GM18519 (cell line): ENCODE measurements around the gene MYOF.

ENCODE experiments used
- ATAC-seq: cut with Tn5 transposase; IDR thresholded peaks from one replicate; pipeline ENCODE4 v1.9.1; 2021; ENCODE audit warnings: mild to moderate bottlenecking, moderate library complexity; ENCODE audit not compliant: unreplicated experiment, low FRiP score

The MYOF gene, protein sequence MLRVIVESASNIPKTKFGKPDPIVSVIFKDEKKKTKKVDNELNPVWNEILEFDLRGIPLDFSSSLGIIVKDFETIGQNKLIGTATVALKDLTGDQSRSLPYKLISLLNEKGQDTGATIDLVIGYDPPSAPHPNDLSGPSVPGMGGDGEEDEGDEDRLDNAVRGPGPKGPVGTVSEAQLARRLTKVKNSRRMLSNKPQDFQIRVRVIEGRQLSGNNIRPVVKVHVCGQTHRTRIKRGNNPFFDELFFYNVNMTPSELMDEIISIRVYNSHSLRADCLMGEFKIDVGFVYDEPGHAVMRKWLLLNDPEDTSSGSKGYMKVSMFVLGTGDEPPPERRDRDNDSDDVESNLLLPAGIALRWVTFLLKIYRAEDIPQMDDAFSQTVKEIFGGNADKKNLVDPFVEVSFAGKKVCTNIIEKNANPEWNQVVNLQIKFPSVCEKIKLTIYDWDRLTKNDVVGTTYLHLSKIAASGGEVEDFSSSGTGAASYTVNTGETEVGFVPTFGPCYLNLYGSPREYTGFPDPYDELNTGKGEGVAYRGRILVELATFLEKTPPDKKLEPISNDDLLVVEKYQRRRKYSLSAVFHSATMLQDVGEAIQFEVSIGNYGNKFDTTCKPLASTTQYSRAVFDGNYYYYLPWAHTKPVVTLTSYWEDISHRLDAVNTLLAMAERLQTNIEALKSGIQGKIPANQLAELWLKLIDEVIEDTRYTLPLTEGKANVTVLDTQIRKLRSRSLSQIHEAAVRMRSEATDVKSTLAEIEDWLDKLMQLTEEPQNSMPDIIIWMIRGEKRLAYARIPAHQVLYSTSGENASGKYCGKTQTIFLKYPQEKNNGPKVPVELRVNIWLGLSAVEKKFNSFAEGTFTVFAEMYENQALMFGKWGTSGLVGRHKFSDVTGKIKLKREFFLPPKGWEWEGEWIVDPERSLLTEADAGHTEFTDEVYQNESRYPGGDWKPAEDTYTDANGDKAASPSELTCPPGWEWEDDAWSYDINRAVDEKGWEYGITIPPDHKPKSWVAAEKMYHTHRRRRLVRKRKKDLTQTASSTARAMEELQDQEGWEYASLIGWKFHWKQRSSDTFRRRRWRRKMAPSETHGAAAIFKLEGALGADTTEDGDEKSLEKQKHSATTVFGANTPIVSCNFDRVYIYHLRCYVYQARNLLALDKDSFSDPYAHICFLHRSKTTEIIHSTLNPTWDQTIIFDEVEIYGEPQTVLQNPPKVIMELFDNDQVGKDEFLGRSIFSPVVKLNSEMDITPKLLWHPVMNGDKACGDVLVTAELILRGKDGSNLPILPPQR (N-terminal part only)

GRCh38 chr10:93482145-93482834 lies at the start of gene MYOF:
Gene MYOF (minus strand): TSS chr10:93482334. CDS start chr10:93482194, 140 bp downstream.
- peak; percentile 71 for ATAC-seq

- ATAC-seq, result no peak
Observed at GRCh38 chr10:93518531-93518930, 36.4 kb upstream of the MYOF start.

DNA sequence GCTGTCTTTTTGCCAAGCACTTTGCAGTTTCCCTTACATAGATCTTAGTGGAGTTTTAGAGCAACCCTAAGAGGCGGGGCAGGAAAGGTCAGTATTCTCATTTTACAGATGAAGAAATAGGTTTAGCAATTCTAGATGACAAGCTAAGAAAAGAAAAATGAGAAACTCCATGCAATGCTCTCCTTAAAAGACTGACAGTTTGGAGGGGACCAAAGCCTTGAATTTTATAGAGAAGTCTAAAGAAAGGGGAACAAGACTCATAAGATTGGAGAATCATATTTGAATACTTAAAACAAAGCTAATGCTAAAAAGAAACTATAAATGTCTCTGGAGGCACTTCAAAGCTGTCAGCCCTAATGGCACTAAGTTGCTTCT lies 33.9 kb upstream of the MYOF start:
- ATAC-seq, result no peak

GRCh38 chr10:93515071-93516005 lies 33.2 kb upstream of the MYOF start:
- no peak for ATAC-seq

DNA sequence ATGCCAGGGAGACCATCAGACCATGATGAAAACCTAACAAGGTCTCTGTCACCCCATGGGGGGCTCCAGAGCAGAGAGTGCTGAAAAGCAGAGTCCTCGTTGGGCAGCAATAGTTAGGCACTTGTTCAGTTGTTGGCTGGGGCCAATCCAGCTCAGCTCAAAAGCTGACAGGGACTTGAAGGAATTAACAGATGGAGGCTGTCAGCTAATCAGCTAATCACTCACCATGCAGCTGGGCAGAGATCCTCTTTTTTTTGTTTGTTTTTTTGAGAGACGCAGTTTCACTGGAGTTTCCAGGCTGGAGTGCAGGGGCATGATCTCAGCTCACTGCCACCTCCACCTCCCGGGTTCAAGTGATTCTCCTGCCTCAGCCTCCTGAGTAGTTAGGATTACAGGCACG lies 32.4 kb upstream of the MYOF start:
- ATAC-seq, result no peak

DNA sequence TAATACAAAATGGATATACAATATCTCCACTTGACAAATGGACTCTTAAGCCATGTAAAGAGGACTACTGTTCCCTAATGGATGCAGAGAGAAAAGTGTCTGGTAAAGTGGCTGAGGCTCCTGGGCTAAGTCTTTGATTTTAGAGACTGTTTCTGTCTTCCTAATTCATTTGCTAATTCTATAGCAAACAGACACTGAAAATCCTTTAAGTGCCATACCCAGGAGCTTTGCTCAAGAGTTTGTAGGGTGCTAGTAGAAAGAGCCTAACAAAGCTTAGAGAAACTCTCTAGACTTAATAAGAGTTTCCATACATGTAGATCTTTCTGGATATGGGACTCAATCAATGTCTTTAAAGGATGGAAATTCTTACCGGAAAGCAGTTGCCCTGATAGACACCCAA lies 31.0 kb upstream of the MYOF start:
- no peak for ATAC-seq

GRCh38 chr10:93512565-93512964 lies 30.4 kb upstream of the MYOF start:
- no peak for ATAC-seq

DNA sequence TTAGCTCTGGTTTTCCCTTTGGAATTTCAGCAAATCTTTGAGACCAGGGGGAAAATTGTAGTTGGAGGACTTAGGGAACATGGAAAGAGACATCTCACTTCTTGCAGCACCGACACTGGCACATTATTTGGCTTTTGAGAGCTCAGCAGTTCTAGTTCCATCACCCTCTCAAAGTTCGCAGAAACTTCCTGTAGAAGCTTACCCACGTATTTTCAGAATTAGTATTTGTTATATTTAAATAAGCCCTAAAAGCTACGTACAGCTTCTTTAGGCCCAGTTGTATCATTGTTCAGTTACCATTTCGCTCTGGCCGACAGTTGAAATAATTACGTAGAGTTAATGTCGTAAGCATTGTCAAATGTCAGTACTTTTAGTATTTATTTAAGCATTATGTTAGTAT lies 27.7 kb upstream of the MYOF start:
- ATAC-seq, result no peak

DNA sequence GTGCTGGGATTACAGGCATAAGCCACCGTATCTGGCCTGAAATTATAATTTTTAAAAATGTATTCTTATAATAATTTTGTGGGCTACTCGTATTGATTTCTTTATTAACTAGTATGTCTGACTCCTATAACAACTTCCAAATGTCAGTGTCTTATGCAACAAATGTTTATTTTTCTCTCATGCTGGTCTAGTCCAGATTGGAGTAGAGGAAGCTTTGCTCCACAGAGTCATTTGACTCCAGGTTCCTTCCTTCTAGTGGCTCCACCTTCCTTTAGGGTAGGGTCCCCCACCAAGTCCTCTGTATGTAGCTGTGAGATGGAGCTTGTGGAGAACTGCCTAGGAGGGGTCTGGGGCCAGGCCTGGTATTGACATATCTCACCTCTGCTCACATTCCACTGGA lies 22.9 kb upstream of the MYOF start:
- ATAC-seq, result no peak

GRCh38 chr10:93503075-93503474 lies 20.9 kb upstream of the MYOF start:
- peak; percentile 70 for ATAC-seq

DNA sequence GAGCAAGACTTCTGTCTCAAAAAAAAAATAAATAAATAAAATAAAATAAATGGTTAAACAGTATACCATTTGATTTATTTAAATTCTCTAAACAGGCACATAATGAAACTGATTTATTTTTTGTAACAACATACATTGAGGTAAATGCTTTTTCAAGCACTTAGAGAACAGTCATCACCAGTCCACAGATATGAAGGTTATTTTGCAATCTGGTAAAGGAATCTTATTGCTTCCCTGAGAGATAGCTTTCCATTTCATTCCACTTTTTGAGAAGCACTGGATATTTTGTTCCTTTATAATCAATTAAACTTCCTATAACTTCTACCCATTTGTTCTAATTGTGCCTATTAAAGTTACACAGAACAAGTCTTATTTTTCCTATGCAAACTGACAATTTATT lies 19.5 kb upstream of the MYOF start:
- ATAC-seq, result no peak

GRCh38 chr10:93498166-93498565 lies 16.0 kb upstream of the MYOF start:
- ATAC-seq, result no peak

DNA sequence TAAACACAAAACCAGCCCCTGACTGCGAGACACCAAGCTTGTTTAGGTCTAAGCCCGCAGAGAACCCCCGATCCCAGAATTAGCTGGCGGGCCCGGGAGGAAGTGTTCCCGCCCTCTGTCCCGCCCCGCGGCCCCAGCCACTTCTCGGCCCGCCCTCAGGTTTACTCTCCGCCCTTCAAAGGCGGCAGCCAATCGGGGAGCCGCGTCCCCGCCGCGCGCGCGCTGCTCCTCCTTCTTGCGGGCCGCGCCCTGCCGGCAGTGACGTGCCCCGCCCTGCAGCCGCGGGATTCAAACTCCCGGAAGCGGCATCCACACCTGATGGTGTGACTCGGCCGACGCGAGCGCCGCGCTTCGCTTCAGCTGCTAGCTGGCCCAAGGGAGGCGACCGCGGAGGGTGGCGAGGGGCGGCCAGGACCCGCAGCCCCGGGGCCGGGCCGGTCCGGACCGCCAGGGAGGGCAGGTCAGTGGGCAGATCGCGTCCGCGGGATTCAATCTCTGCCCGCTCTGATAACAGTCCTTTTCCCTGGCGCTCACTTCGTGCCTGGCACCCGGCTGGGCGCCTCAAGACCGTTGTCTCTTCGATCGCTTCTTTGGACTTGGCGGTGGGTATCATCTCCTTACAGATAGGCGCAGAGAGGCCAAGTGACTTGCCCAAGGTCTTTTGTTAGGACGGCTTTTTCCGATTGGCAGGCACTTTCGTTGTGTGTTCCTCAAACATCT lies 14.3 kb upstream of the MYOF start, which contains the start of gene CEP55:
CEP55 (plus strand) TSS at position 291 of the 720 bp plus-strand sequence. CDS start 3,440 bp downstream, outside the sequence.
- ATAC-seq, result peak; percentile 96

DNA sequence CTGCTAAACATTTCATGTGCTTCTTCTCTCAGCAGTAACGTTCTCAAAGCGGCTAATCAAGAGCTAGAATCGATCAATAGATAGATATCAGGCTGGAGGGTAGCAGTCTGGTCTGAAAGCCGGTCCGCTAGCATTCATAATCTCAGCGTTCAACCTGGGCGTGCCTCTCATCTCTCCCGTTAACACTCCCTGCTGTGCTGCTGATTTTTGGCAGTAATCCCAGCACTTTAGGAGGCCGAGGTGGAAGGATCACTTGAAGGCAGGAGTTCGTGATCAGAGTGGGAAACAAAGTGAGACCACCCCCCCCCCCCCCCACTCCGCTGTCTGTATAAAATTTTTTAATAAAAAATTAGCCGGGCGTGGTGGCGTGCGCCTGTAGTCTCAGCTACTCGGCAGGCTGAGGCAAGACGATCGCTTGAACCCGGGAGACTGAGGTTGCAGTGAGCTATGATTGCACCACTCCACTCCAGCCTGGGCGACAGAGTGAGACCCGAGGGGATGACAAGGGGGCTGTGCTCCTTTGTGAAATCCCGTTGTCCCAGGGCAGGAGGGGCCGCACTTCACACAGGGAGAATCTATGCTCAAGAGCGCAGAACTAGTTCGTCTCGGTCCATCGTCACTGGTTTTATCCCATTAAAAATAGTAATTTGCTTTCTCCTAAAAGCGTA lies 13.7 kb upstream of the MYOF start:
- peak; percentile 6 for ATAC-seq

DNA sequence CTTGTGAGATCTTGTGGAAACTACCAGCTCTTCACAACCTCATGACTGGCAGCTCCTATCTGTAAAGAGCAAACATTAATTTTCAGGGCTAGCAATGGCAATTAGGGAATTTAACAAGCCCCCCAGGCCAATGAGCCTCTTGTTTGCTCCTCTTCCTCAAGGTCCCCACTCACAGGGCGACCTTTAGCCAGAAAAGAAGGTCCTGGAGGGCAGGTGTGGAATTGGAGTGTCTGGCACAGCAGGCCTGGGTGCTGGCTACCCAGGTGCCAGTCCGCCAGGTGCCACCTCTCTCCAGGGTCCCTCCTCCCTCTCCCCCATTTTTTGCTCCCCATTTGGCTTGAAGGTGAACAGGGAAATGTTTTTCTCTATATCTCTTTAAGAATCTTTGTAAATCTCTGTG lies 12.4 kb upstream of the MYOF start:
- ATAC-seq, result no peak

- ATAC-seq, result no peak
Observed at GRCh38 chr10:93493162-93493561, 11.0 kb upstream of the MYOF start.

DNA sequence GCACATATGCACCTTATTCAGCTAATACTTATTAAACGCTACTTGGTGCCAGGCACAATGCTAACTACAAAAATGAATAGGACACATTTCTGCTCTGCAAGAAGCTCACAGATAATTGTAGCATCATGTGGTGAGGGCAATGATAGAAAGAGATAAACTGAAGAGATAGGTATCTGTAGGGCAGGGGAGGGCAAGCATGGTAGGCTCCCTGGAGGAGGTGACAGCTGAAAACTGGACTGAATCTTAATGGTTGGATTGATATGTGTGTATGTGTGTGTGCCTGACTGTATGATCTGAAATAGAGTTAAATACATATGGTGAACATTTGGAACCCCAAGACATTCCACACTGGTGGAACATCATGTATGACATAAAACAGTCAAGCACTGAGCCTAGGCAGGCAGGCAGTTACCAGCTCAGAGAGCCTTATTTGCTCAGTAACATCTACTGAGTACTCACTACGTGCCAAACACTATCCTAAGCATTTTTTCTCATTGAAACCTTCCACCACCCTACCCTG lies 9.5 kb upstream of the MYOF start:
- ATAC-seq, result no peak
